NB4 (cell line): ENCODE measurements around the gene YIPF3.

Experiments used
- DNase-seq: peaks from one replicate; pipeline ENCODE4 v3.0.0; 2010; ENCODE audit warnings: low read depth
- H3K4me3 ChIP-seq: one replicate; pipeline ENCODE4 v1.5.1; 2011; ENCODE audit warnings: mild to moderate bottlenecking, low read depth, low read length, moderate library complexity
- CTCF ChIP-seq: IDR thresholded peaks from one replicate; pipeline ENCODE4 v1.5.1; 2012; ENCODE audit warnings: low read depth, low read length
- MAX ChIP-seq: IDR thresholded peaks from 2 replicates; pipeline ENCODE4 v1.6.1; 2011; ENCODE audit warnings: low read depth, low read length
- MYC ChIP-seq: IDR thresholded peaks from 2 replicates; pipeline ENCODE4 v1.6.1; 2011; ENCODE audit warnings: low read depth, low read length
- POLR2A ChIP-seq: IDR thresholded peaks from 2 replicates; pipeline ENCODE4 v1.6.1; 2011; ENCODE audit warnings: mild to moderate bottlenecking; ENCODE audit not compliant: insufficient read length; ENCODE audit errors: extremely low read depth

The YIPF3 gene

DNA sequence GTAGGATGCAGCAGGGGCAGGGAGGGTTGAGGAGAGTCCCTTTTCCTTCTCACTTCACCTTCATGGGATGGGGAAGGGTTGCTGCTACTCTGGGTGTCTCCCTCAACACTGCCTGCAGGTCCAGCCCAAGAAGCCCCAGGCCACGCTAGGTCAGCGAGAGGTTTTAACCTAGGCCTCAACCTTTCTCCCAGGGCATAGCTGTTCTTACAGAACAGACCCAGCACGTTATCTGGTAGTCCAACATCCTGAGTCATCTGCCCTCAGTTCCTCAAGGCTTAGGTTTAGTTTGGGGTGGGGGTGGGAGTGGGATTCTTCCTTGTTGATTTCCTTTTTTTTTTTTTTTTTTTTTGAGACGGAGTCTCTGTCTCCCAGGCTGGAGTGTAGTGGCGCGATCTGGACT is 22.4 kb downstream of the YIPF3 start:
- TF ChIP-seq POLR2A, result no peak
- TF ChIP-seq MAX, result no peak
- TF ChIP-seq CTCF, result no peak
- TF ChIP-seq MYC, result no peak
- H3K4me3 ChIP-seq, result no peak overlapping the region
- DNase-seq, result no peak

DNA sequence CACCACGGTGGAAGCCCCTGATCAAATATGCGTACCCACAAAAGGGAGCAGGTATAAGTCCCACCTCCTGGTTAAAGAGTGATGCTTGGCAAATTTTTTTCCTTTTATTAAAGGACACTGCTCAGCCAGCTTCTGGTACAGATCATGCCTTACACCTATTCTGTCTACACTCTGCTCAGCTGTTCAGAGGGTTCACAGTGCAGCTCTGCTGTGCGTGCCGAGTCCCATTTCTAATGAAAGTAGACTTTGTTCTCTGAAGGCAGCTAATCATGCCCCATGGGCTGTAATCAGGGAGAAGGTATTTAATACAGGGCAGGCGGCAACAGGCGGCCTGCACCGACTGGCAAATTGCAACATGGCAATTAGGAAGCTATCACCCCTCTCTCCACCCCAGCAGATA is 22.9 kb downstream of the YIPF3 start:
- TF ChIP-seq MAX, result no peak
- TF ChIP-seq MYC, result no peak
- no peak for TF ChIP-seq POLR2A
- no peak for TF ChIP-seq CTCF
- DNase-seq, result no peak
- no peak overlapping the region for H3K4me3 ChIP-seq

DNA sequence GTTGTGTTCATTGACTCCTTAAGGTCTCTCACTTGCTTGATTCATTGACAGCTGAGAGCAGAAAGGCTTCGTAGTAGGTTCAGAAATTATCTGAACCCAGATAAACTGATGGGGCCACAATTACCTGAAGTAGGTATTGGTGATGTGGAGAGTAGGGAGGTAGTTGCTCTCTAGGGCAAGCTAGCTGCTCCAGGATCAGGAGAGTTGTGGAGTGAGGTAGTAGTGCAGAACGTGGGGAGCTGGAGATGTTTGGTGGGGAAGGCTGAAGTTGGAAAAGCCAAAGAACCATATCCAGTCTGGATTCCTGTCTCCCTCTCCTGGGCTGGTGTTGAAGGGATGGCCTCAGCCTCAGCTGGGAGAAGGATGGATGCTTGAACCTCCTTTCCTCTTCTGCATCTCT is 23.5 kb downstream of the YIPF3 start:
- no peak for TF ChIP-seq MYC
- no peak for TF ChIP-seq MAX
- TF ChIP-seq POLR2A, result no peak
- TF ChIP-seq CTCF, result no peak
- H3K4me3 ChIP-seq, result no peak overlapping the region
- no peak for DNase-seq

DNA sequence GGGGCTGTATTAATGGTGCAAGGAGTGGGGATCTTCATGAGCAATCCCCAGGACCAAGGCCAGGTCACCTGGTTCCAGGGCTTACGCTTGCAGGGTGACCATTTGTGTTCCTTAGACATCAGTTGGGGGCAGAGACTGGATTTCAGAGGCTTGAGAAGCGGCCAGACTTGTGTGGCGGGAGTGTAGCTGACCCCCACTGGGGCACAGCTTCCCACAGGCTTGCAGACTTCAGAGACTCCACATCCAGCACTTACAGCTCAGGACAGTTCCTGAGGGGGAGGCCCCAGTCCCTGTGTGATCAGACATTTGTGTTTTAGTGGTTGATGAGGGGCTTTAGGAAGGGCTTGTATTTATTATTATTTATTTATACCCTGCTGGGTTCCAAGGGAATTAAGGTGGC is 24.1 kb downstream of the YIPF3 start:
- no peak for TF ChIP-seq CTCF
- no peak for TF ChIP-seq POLR2A
- no peak for TF ChIP-seq MYC
- TF ChIP-seq MAX, result no peak
- no peak overlapping the region for H3K4me3 ChIP-seq
- no peak for DNase-seq

GRCh38 chr6:43491750-43492661 is 24.7 kb downstream of the YIPF3 start:
- H3K4me3 ChIP-seq, result no peak overlapping the region
- DNase-seq, result no peak
- no peak for TF ChIP-seq MYC
- no peak for TF ChIP-seq CTCF
- TF ChIP-seq MAX, result no peak
- no peak for TF ChIP-seq POLR2A
